ENCODE data around the gene PIGZ. TPM values are rescaled to one million over a fixed set of nuclear protein-coding genes. Genes with fewer than 3 reads are reported as not detected.

Gene PIGZ
- total and polyA plus RNA-seq, 4 donors = 2.3 to 9.0 (median 3.9) TPM

- ATAC-seq (ENCODE audit: low FRiP score) (no peak), DNase-seq (no peak)
- Histone ChIP-seq H3K27ac (ENCODE audit: low read depth in 1 of 2, low read length in 2 of 2) (no peak overlapping the region), H3K27me3 (ENCODE audit: control insufficient read depth in 1 of 2, insufficient read depth in 2 of 2, low read length in 1 of 2) (no peaks in the 10 kb centered on the region), H3K36me3 (ENCODE audit: control insufficient read depth in 1 of 2, insufficient read depth in 2 of 2, low read length in 1 of 2) (peaks cover 5% of the 10 kb centered on the region in 2 donors), H3K4me3 (ENCODE audit: low read length in 2 of 2) (no peak overlapping the region), H3K9me3 (ENCODE audit: control insufficient read depth, low read length) (no peaks in the 10 kb centered on the region), H3K4me1 (ENCODE audit: control insufficient read depth in 1 of 2, insufficient read depth in 2 of 2, low read length in 2 of 2) (no peaks in the 10 kb centered on the region)
- intact Hi-C loops (cut with DNase I) = no loop called here
- WGBS, 2 donors = 91 to 92% methylated on average over 7 of the region's 7 CpGs
Measured at GRCh38 chr3:196927571-196928453, 40.8 kb downstream of the PIGZ start.

GRCh38 chr3:196920733-196921132, 47.9 kb downstream of the PIGZ start:
- ATAC-seq (ENCODE audit: low FRiP score) (no peak), DNase-seq (no peak)
- peaks cover 1% of the 10 kb centered on the region for H3K9me3 ChIP-seq (ENCODE audit: control insufficient read depth, low read length)
- H3K4me1 ChIP-seq (ENCODE audit: control insufficient read depth in 1 of 2, insufficient read depth in 2 of 2, low read length in 2 of 2) = no peaks in the 10 kb centered on the region
- no peak overlapping the region for H3K27ac ChIP-seq (ENCODE audit: low read depth in 1 of 2, low read length in 2 of 2)
- H3K27me3 ChIP-seq (ENCODE audit: control insufficient read depth in 1 of 2, insufficient read depth in 2 of 2, low read length in 1 of 2) = no peaks in the 10 kb centered on the region
- H3K4me3 ChIP-seq (ENCODE audit: low read length in 2 of 2) = no peak overlapping the region
- WGBS, 2 donors = 65 to 86% methylated on average over 2 of the region's 2 CpGs
- intact Hi-C loops (cut with DNase I) = no loop called here
- H3K36me3 ChIP-seq (ENCODE audit: control insufficient read depth in 1 of 2, insufficient read depth in 2 of 2, low read length in 1 of 2) = peaks cover 0 to 4% of the 10 kb centered on the region in 2 donors

- no peak for ATAC-seq (ENCODE audit: low FRiP score)
- intact Hi-C loops (cut with DNase I) = no loop called here
- peaks cover 3 to 6% of the 10 kb centered on the region in 2 donors for H3K36me3 ChIP-seq (ENCODE audit: control insufficient read depth in 1 of 2, insufficient read depth in 2 of 2, low read length in 1 of 2)
Measured at GRCh38 chr3:196918968-196919367, 49.7 kb downstream of the PIGZ start.

GRCh38 chr3:196916995-196917394, 51.6 kb downstream of the PIGZ start:
- no peak for DNase-seq
- Histone ChIP-seq H3K4me1 (ENCODE audit: control insufficient read depth in 1 of 2, insufficient read depth in 2 of 2, low read length in 2 of 2) (no peaks in the 10 kb centered on the region), H3K27ac (ENCODE audit: low read depth in 1 of 2, low read length in 2 of 2) (no peak overlapping the region), H3K9me3 (ENCODE audit: control insufficient read depth, low read length) (no peaks in the 10 kb centered on the region), H3K27me3 (ENCODE audit: control insufficient read depth in 1 of 2, insufficient read depth in 2 of 2, low read length in 1 of 2) (no peaks in the 10 kb centered on the region), H3K36me3 (ENCODE audit: control insufficient read depth in 1 of 2, insufficient read depth in 2 of 2, low read length in 1 of 2) (peaks cover 3% of the 10 kb centered on the region in 2 donors), H3K4me3 (ENCODE audit: low read length in 2 of 2) (no peak overlapping the region)
- WGBS, 2 donors = 96 to 99% methylated on average over 3 of the region's 3 CpGs
- intact Hi-C loops (cut with DNase I) = no loop called here
- no peak for ATAC-seq (ENCODE audit: low FRiP score)

More at GRCh38 chr3:196918968-196919367, 49.7 kb downstream of the PIGZ start:
- DNase-seq = no peak
- Histone ChIP-seq H3K27ac (ENCODE audit: low read depth in 1 of 2, low read length in 2 of 2) (no peak overlapping the region), H3K9me3 (ENCODE audit: control insufficient read depth, low read length) (peaks cover 1% of the 10 kb centered on the region), H3K4me3 (ENCODE audit: low read length in 2 of 2) (no peak overlapping the region), H3K4me1 (ENCODE audit: control insufficient read depth in 1 of 2, insufficient read depth in 2 of 2, low read length in 2 of 2) (no peaks in the 10 kb centered on the region), H3K27me3 (ENCODE audit: control insufficient read depth in 1 of 2, insufficient read depth in 2 of 2, low read length in 1 of 2) (no peaks in the 10 kb centered on the region)
- WGBS, 2 donors = 83 to 87% methylated on average over 2 of the region's 2 CpGs

GRCh38 chr3:196916221-196916620, 52.4 kb downstream of the PIGZ start:
- Histone ChIP-seq H3K27ac (ENCODE audit: low read depth in 1 of 2, low read length in 2 of 2) (no peak overlapping the region), H3K4me3 (ENCODE audit: low read length in 2 of 2) (no peak overlapping the region), H3K27me3 (ENCODE audit: control insufficient read depth in 1 of 2, insufficient read depth in 2 of 2, low read length in 1 of 2) (no peaks in the 10 kb centered on the region), H3K9me3 (ENCODE audit: control insufficient read depth, low read length) (no peaks in the 10 kb centered on the region), H3K36me3 (ENCODE audit: control insufficient read depth in 1 of 2, insufficient read depth in 2 of 2, low read length in 1 of 2) (peaks cover 3% of the 10 kb centered on the region in 2 donors), H3K4me1 (ENCODE audit: control insufficient read depth in 1 of 2, insufficient read depth in 2 of 2, low read length in 2 of 2) (no peaks in the 10 kb centered on the region)
- intact Hi-C loops (cut with DNase I) = no loop called here
- 94 to 96% methylated on average over 1 of the region's 1 CpG for WGBS, 2 donors
- DNase-seq (no peak), ATAC-seq (ENCODE audit: low FRiP score) (no peak)

DNA sequence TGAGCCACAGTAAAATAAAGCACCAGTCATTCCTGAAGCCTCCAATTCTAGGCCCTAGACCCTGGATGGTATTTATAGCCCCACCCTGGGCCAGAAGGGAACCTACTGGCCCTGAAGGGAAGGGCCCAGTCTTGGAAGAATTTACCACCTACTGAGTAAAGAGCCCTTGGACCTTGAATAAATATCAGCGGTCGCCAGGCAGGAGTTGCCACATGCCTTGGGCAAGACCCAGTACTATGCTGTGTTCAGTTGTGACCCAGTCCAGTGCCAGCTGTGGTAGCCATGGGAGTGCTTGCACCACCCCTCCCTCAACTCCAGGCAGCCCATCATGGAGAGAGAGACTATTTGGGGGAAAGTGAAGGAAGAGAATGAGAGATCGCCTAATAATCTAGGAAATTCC, 53.3 kb downstream of the PIGZ start:
- H3K27ac ChIP-seq (ENCODE audit: low read depth in 1 of 2, low read length in 2 of 2) = no peak overlapping the region
- intact Hi-C loops (cut with DNase I) = no loop called here

DNA sequence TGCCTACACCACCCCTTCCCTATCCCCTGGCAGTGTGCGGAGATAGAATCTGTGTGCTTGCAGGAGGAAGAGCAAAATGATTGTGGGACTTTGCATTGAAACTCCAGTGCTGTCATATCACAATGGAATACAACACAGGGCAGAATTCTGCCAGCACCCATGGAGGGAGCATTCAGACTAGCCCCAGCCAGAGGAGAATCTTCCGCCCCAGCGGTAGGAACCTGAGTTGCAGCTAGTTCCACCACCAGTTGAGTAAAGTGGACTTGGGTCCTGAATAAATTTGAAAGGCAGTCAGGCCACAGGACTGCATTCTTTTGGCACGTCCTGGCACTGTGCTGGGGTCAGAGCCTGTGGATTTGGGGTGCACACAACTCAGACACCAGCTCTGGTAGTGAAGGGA, 53.8 kb downstream of the PIGZ start:
- H3K36me3 ChIP-seq (ENCODE audit: control insufficient read depth in 1 of 2, insufficient read depth in 2 of 2, low read length in 1 of 2) = peaks cover 2 to 3% of the 10 kb centered on the region in 2 donors
- no peaks in the 10 kb centered on the region for H3K9me3 ChIP-seq (ENCODE audit: control insufficient read depth, low read length)
- 91 to 95% methylated on average over 4 of the region's 4 CpGs for WGBS, 2 donors
- no peak overlapping the region for H3K27ac ChIP-seq (ENCODE audit: low read depth in 1 of 2, low read length in 2 of 2)
- ATAC-seq (ENCODE audit: low FRiP score) (no peak), DNase-seq (no peak)
- no peak overlapping the region for H3K4me3 ChIP-seq (ENCODE audit: low read length in 2 of 2)
- H3K4me1 ChIP-seq (ENCODE audit: control insufficient read depth in 1 of 2, insufficient read depth in 2 of 2, low read length in 2 of 2) = no peaks in the 10 kb centered on the region
- intact Hi-C loops (cut with DNase I) = no loop called here
- no peaks in the 10 kb centered on the region for H3K27me3 ChIP-seq (ENCODE audit: control insufficient read depth in 1 of 2, insufficient read depth in 2 of 2, low read length in 1 of 2)

More for the DNA sequence above, 53.3 kb downstream of the PIGZ start:
- Histone ChIP-seq H3K9me3 (ENCODE audit: control insufficient read depth, low read length) (no peaks in the 10 kb centered on the region), H3K4me1 (ENCODE audit: control insufficient read depth in 1 of 2, insufficient read depth in 2 of 2, low read length in 2 of 2) (no peaks in the 10 kb centered on the region), H3K27me3 (ENCODE audit: control insufficient read depth in 1 of 2, insufficient read depth in 2 of 2, low read length in 1 of 2) (no peaks in the 10 kb centered on the region), H3K36me3 (ENCODE audit: control insufficient read depth in 1 of 2, insufficient read depth in 2 of 2, low read length in 1 of 2) (peaks cover 2 to 3% of the 10 kb centered on the region in 2 donors), H3K4me3 (ENCODE audit: low read length in 2 of 2) (no peak overlapping the region)
- WGBS, 2 donors = 97 to 100% methylated on average over 3 of the region's 3 CpGs
- ATAC-seq (ENCODE audit: low FRiP score) = no peak
- no peak for DNase-seq

DNA sequence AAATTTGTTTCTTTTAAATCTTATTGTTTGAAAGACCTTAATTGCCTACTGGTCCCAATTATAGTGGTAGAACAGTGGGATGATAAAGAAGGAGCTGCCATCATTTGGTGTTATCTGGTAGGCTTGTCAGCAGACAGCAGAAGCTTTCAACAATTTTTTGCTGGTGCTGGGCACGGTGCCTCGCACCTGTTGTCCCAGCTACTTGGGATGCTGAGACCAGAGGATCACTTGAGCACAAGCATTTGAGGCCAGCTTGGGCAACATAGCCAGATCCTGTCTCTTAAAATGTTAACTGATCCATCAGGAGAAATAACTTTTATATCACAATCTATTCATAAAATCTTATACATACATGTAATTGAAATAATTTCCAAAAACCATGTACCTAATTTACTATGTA, 64.9 kb downstream of the PIGZ start:
- intact Hi-C loops (cut with DNase I) = no loop called here

DNA sequence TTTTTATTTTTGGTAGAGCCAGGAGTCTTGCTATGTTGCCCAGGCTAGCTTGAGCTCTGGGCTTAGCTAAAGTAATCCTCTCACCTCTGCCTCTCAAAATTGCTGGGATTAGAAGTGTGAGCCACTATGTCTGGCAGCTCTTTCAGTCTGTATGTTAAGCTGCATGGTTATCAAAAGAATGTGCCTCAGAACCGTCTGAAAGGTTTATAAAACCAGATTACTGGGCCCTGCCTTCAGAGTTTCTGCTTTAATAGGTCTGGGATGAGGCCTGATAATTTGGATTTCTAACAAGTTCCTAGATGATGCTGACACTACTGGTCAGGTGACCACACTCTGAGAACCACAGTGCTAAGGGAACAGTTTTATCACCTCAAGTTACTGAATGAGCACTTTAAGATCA, 66.3 kb downstream of the PIGZ start:
- peaks cover 0 to 3% of the 10 kb centered on the region in 2 donors for H3K36me3 ChIP-seq (ENCODE audit: control insufficient read depth in 1 of 2, insufficient read depth in 2 of 2, low read length in 1 of 2)
- ATAC-seq (ENCODE audit: low FRiP score) = no peak
- no peak overlapping the region for H3K27ac ChIP-seq (ENCODE audit: low read depth in 1 of 2, low read length in 2 of 2)
- H3K9me3 ChIP-seq (ENCODE audit: control insufficient read depth, low read length) = no peaks in the 10 kb centered on the region
- no peaks in the 10 kb centered on the region for H3K4me1 ChIP-seq (ENCODE audit: control insufficient read depth in 1 of 2, insufficient read depth in 2 of 2, low read length in 2 of 2)
- DNase-seq = no peak
- WGBS, 2 donors = 65 to 70% methylated on average over 1 of the region's 1 CpG
- intact Hi-C loops (cut with DNase I) = no loop called here
- H3K27me3 ChIP-seq (ENCODE audit: control insufficient read depth in 1 of 2, insufficient read depth in 2 of 2, low read length in 1 of 2) = no peaks in the 10 kb centered on the region
- H3K4me3 ChIP-seq (ENCODE audit: low read length in 2 of 2) = no peak overlapping the region

More for the DNA sequence above, 64.9 kb downstream of the PIGZ start:
- Histone ChIP-seq H3K36me3 (ENCODE audit: control insufficient read depth in 1 of 2, insufficient read depth in 2 of 2, low read length in 1 of 2) (peaks cover 0 to 3% of the 10 kb centered on the region in 2 donors), H3K4me1 (ENCODE audit: control insufficient read depth in 1 of 2, insufficient read depth in 2 of 2, low read length in 2 of 2) (no peaks in the 10 kb centered on the region), H3K27ac (ENCODE audit: low read depth in 1 of 2, low read length in 2 of 2) (no peak overlapping the region), H3K27me3 (ENCODE audit: control insufficient read depth in 1 of 2, insufficient read depth in 2 of 2, low read length in 1 of 2) (no peaks in the 10 kb centered on the region), H3K4me3 (ENCODE audit: low read length in 2 of 2) (no peak overlapping the region), H3K9me3 (ENCODE audit: control insufficient read depth, low read length) (no peaks in the 10 kb centered on the region)
- DNase-seq = no peak
- ATAC-seq (ENCODE audit: low FRiP score) = no peak
- WGBS, 2 donors = 97 to 98% methylated on average over 2 of the region's 2 CpGs

Measured in aorta (tissue), 5 donors.